Memory B cell (primary cell): ENCODE data around the gene CRYBG2.
"Not testable (repeated sequence)": the region's sequence is repeated elsewhere in the genome, so short reads cannot be mapped to it uniquely, and the experiment has no call there.

ENCODE experiments used
- ATAC-seq: fragments of 150-1000 bp; cut with Tn5 transposase; 2 replicates; pipeline ENCODE4 v1.10.0; 2021; ENCODE audit warnings: low read depth, mild to moderate bottlenecking, moderate library complexity
- DNase-seq, 2 donors: peaks; one replicate each; pipeline ENCODE4 v3.0.0; 2022; ENCODE audit warnings: low spot score in 2 of 2
- H3K27ac Mint-ChIP-seq: one replicate; pipeline ENCODE4 v1.8.0; 2022; ENCODE audit warnings: mild to moderate bottlenecking, moderate library complexity, mixed read lengths
- H3K27me3 Mint-ChIP-seq: one replicate; pipeline ENCODE4 v1.8.0; 2022; ENCODE audit warnings: mixed read lengths
- H3K36me3 Mint-ChIP-seq: one replicate; pipeline ENCODE4 v1.8.0; 2022; ENCODE audit warnings: mild to moderate bottlenecking, mixed read lengths
- H3K4me1 Mint-ChIP-seq: one replicate; pipeline ENCODE4 v1.8.0; 2022; ENCODE audit warnings: mixed read lengths
- H3K4me3 Mint-ChIP-seq: one replicate; pipeline ENCODE4 v1.8.0; 2022; ENCODE audit warnings: mild to moderate bottlenecking, moderate library complexity, mixed read lengths
- H3K9me3 Mint-ChIP-seq: one replicate; pipeline ENCODE4 v1.8.0; 2022; ENCODE audit warnings: mixed read lengths

CRYBG2 gene

DNA sequence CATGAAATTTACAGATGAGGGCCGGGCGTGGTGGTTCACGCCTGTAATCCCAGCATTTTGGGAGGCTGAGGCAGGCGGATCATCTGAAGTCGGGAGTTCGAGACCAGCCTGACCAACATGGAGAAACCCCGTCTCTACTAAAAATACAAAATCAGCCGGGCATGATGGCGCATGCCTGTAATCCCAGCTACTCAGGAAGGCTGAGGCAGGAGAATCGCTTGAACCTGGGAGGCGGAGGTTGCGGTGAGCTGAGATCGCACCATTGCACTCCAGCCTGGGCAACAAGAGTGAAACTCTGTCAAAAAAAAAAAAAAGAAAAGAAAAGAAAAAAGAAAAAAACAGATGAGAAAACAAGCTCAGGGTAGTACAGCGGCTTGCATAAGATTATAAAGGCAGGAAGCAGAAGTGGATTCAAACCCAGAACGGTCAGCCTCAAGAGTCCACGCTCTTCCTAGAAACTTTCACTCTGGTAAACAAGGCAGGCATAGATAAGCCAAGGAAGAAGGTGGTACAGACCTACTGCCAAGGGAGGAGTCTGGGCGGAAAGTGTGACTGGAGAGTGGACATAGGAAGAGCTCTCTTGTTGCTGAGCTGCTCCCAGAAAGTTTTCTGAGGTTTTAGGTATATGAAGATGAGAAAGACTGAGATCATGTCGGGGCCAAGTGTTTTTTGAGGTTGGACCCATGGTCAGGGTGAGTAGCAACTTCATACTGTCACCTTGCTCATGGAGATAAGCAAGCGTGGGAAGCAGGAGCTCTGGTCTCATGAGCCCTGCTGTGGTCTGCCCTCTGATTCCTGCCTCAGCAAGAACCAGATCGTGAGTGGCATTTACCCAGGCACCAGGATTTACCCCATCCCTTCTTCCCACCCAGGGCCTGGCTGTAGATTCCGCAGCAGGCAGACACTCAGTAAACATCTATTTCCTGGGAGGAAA lies 45.7 kb downstream of the CRYBG2 start:
- not testable (repeated sequence) for H3K36me3 Mint-ChIP-seq, H3K9me3 Mint-ChIP-seq, H3K4me3 Mint-ChIP-seq, ATAC-seq, H3K27me3 Mint-ChIP-seq, DNase-seq
- peaks cover 29% of the 10 kb centered on the region for H3K4me1 Mint-ChIP-seq
- H3K27ac Mint-ChIP-seq = peak overlapping the region; percentile 96

DNA sequence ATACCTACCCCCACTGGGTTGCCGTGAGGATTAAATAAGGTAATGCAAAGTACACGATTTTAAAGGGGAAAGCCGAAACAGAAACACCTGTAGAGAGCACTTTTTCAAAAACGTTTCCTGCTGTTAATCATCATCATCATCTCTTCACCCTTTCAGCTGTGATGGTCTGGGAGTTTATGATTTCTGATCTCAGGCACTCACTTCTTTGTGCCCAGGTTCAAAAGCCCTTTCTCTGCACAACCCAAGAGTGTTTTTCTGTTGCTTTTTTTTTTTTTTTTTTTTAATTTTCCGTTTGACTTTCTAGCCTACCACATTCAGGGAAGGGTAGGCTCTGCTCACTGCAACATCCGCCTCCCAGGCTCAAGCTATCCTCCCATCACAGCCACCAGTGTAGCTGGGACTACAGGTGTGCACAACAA lies 46.6 kb downstream of the CRYBG2 start:
- Mint-ChIP-seq H3K27me3 (no peaks in the 10 kb centered on the region), H3K36me3 (peaks cover 1% of the 10 kb centered on the region), H3K4me3 (peak overlapping the region; percentile 97), H3K9me3 (no peaks in the 10 kb centered on the region), H3K27ac (peak overlapping the region; percentile 96), H3K4me1 (peaks cover 25% of the 10 kb centered on the region)
- DNase-seq (no peak), ATAC-seq (no peak)

DNA sequence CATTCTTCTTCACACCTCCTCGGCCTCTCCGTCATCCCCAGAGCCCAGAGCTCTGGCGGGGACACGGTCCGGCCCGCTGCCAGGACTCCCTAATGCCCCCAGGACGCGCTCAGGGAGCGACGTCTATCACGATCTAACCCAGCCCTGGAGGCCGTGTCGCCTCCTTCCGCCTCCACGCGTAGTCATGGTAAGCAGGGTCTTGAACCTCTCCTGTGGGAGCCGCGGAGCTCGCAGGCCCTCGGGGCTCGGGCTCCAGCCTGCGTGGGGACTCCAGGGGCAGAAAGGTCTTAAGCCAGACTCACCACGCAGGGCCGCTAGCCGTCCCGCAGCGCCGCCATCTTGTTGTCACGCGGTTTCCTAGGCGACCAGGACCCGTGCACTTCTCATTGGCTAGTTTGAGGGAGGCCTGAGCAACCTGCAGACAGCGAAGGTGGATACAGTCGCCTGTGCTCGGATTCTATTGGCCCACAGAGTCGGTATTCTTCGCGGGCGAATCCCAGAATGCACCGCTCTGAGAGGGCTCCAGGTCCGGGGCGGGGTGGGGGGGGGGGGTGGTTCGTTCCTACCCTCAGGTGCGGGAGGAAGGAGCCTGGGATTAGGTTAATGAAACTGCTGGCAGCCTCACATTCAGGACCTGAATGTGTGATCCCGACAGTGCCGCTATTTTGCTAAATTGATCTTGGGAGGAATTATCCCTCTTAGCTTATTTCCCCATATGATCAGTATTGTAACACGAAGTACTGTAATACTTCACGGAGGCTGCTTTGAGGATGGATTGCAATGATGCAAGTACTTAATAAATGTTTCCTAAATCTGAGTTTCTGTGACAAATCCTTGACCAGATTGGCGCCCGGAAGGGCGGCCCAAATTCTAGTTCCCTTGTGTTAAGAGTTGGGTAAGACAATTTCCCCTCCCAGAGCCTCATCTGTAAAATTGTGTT lies 47.4 kb downstream of the CRYBG2 start, which contains the start of gene UBXN11:
Gene UBXN11 (minus strand): TSS at position 347 of the 940 bp plus-strand sequence. CDS start 3,753 bp downstream, outside the sequence.
- H3K27me3 Mint-ChIP-seq = no peaks in the 10 kb centered on the region
- peak within 1 kb of the TSS; percentile 96 for H3K27ac Mint-ChIP-seq
- peak within 1 kb of the TSS; percentile 97 for H3K4me3 Mint-ChIP-seq
- peaks cover 21% of the 10 kb centered on the region for H3K4me1 Mint-ChIP-seq
- no peaks in the 10 kb centered on the region for H3K9me3 Mint-ChIP-seq
- DNase-seq (peak; percentile 81 to 82), ATAC-seq (peak; percentile 99)
- no peaks in the 10 kb centered on the region for H3K36me3 Mint-ChIP-seq

DNA sequence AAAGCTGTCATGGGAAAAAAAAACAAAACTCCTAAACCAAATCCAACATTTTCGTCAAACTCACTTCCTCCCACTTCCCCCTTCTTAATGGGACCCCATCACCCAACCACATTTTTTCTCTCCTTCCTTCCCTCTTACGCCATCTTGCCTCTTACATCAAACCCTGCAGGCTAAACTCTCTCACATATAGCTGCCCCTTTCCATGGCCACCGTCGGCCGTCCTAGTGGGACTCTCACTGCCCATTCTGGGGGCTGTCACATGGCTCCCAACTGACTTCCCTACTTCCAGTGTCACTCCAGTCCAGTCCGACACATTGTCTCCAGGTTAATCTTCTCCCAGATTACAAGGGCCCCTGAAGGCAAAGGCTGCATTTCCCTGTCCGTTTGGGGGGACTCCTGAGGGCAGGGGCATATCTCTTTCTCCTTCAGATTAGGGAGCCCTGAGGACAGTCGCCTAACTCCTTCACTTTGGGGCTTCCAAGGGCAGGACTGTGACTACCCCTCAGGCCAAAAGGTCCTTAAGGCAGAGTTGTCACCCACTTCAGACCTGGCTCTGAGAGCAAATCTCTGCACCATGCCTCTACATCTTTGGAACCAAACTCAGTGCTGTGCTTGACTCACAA lies 48.2 kb downstream of the CRYBG2 start:
- DNase-seq = no peak
- H3K4me3 Mint-ChIP-seq = peak overlapping the region; percentile 97
- no peaks in the 10 kb centered on the region for H3K36me3 Mint-ChIP-seq
- no peak for ATAC-seq
- H3K9me3 Mint-ChIP-seq = no peaks in the 10 kb centered on the region
- H3K27me3 Mint-ChIP-seq = no peaks in the 10 kb centered on the region
- peak overlapping the region; percentile 96 for H3K27ac Mint-ChIP-seq
- H3K4me1 Mint-ChIP-seq = peaks cover 24% of the 10 kb centered on the region

DNA sequence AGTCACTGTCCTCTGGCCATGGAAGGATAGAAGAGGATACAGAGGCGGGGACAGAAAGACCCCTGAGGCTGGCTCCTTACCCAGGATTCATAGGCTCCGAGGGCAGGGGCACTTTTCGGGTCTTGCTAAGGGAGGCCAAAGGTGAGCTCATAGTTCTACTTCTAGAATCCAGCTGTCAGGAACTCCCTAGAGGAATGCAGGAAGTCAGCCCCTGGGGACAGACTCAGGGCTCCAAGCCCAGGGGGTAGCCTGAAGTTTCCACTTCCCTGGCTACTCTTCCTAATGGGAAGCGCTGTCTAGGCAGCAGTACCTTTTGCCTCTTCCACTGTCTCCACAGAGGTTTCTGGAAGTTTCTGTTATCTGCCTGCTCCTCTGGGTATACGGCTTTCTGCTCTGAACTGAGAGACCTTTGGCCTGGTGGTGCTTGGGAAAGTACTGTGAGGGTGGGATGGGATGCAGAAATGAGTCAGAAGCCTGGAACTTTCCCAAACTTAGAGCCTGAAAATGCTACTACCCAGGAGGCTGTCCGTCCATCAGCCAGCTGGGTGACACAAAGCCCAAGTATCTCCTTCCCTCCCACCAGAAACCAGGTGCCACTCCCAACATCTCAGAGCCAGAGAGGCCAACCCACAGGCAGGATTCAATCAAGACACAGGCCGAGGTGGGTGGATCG lies 51.1 kb downstream of the CRYBG2 start:
- ATAC-seq (no peak), DNase-seq (no peak)
- Mint-ChIP-seq H3K4me1 (peaks cover 29% of the 10 kb centered on the region), H3K27ac (no peak overlapping the region), H3K4me3 (no peak overlapping the region), H3K9me3 (no peaks in the 10 kb centered on the region), H3K36me3 (no peaks in the 10 kb centered on the region), H3K27me3 (no peaks in the 10 kb centered on the region)

DNA sequence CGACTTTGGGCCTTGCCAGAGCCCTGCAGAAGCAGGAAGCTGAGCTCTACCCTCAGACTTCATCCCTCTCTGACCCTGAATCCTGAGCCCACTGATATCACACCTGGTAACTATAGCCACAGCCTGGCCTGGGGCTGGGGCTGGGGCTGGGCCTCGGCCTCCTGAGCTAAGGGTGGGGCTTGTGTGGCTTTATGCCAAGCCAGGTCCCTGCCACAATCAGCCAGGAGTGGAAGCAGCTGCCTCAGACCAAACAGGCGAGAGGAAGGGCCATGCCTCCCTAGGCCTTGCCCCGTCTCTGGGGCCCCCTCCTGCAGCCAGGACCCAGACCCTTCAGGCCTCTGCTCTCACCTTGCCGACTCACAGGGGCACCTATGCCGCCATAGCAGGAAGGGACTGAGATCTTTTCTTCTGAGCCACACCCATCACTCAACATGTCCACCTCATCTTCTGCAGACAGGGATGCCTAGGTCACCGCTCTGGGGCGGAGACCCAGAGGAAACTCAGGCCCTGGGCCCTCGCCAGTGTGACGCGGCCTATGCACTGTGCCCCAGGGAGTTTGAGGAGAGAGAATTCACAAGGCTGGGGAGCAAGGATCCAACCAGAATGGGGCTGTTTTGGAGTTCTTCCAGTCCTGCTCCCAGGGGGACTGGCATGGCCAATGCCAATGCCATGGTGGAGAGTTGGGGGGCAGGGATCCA lies 53.2 kb downstream of the CRYBG2 start:
- DNase-seq (no peak), ATAC-seq (no peak)
- Mint-ChIP-seq H3K27me3 (no peaks in the 10 kb centered on the region), H3K36me3 (peaks cover 2% of the 10 kb centered on the region), H3K4me1 (peaks cover 21% of the 10 kb centered on the region), H3K4me3 (no peak overlapping the region), H3K27ac (no peak overlapping the region), H3K9me3 (no peaks in the 10 kb centered on the region)

DNA sequence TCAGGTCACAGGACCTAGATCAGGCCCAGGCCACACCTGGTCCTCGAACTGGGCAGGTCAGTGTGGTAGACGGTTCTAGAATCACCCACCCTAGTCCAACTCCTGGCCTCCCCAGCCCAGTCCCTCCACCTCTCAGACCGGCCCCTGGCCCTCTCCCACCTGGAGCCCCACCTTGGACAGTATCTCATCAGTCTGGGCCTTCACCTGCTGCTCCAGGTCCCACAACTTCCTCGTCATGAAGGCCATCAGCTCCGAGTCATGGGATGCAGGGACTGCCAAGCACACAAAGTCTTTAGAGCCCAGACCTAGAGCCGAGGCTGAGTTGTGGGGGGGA lies 56.2 kb downstream of the CRYBG2 start:
- no peak overlapping the region for H3K4me3 Mint-ChIP-seq
- ATAC-seq (no peak), DNase-seq (no peak)
- no peaks in the 10 kb centered on the region for H3K27me3 Mint-ChIP-seq
- no peaks in the 10 kb centered on the region for H3K9me3 Mint-ChIP-seq
- H3K36me3 Mint-ChIP-seq = peaks cover 5% of the 10 kb centered on the region
- peaks cover 28% of the 10 kb centered on the region for H3K4me1 Mint-ChIP-seq
- H3K27ac Mint-ChIP-seq = no peak overlapping the region

DNA sequence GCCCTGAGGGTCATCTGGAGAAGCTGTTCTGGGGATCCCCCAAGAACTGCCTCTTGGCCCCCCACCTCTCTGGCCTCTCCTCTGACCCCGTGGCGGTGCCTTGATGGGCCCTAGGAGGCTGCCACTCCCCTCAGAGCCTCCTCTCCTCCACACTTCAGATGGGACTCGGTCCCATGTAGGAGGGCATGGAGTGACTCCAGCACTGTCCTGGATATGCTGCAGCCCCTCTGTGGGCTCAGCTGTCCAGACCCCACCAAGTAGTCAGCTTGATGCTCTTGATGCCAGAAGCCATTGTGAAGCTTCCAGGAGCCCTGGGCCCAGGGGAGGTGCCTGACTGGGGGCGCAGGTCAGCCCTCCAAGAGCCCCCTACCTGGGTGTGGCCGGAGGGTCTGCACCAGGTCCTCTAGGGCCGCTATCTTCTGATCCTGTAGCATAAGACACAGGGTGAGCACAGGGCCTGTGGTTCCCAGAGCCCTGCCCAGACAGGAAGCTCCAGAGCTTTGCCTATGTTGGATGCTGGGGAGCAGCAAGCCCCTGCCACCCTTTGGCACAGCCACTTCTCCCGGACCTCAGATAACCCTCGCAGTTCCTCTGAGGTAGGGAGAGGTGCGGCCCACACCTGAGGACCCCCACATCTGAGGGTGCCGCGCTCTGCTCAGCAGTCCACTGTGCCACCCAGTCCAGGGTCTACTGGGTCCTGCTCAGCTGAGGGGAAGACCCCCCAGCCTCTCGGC lies 56.7 kb downstream of the CRYBG2 start:
- Mint-ChIP-seq H3K4me1 (peaks cover 31% of the 10 kb centered on the region), H3K4me3 (no peak overlapping the region), H3K27ac (no peak overlapping the region), H3K9me3 (no peaks in the 10 kb centered on the region), H3K27me3 (no peaks in the 10 kb centered on the region), H3K36me3 (peaks cover 5% of the 10 kb centered on the region)
- ATAC-seq (no peak), DNase-seq (no peak)

DNA sequence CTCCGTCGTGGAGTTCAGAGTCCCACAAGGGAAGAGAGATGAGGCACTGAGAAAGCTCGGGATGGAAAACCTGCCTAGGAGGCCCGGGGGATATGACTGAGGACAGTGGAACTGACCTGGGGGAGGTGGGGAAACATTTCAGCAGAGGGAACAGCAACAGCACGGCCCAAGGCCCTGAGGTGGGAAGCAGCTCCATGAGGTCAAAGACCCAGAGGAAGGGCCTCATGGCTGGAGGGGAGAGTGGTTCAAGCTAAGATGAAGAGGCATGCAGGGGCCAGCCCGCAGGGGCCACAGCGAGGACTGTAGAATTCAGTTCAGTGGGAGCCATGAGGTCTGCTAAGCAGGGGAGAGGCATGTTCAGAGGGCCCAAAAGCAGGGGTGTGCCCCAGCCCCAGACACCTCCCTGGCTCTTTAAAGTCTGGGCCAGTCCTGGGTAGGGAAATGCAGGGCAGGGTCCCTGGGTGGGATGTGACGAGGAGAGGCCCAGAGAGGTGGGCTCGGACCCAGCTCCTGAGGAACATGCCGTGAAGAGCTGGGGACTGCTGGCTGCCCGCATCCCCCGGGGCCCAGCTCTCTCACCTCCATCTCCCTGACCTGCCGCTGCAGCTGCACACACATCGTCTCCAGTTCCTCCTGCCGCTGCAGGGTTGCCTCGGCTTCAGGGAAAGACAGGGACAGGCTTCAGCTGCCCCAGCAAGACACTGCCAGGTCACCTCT lies 57.4 kb downstream of the CRYBG2 start:
- DNase-seq = no peak
- no peak overlapping the region for H3K4me3 Mint-ChIP-seq
- H3K9me3 Mint-ChIP-seq = no peaks in the 10 kb centered on the region
- H3K27me3 Mint-ChIP-seq = no peaks in the 10 kb centered on the region
- H3K27ac Mint-ChIP-seq = no peak overlapping the region
- peaks cover 5% of the 10 kb centered on the region for H3K36me3 Mint-ChIP-seq
- H3K4me1 Mint-ChIP-seq = peaks cover 38% of the 10 kb centered on the region
- ATAC-seq = no peak

DNA sequence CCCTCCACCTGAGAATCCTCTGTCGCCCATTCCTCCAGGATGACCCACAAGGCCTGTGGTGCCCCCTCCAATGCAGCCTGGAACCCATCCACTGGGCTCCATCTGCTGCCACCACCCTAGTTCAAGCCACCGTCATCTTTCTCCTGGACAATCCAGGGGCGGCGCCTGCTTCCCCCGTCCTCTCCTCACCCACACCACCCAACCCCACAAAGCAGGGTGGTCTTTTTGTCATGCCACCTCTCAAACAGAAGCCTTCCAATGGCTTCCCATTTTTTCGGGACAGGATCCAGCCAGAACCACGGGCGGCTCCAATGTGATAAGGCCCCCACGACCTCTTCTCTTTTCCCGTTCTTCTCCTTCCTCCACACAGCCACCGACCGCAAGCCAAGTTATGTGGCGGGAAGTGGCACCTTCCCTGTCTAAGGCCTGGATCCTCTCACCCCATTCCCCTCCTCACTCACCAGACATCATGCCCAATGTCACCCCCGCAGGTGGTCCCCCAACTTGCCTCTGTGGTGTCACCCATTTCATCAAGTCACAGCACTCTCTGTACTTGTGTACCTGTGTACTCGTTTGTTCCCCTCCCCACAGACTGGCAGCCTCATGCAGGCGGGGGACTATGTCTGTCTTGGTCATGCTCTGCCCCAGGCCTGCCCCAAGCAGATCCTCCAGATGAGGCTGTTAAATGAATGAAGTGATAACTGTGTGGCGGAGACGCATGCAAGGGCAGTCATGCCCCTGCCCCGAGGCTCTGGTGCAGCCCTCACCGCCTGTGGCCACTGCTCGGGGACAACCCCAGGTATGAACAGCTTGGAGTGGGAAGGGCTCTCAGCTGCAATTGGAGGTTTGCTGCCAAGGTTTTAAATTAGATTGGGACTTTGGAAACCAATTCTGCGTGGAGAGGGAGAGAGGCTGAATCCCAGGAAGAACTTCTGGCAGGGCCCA lies 58.5 kb downstream of the CRYBG2 start:
- peaks cover 5% of the 10 kb centered on the region for H3K36me3 Mint-ChIP-seq
- H3K4me1 Mint-ChIP-seq = peaks cover 41% of the 10 kb centered on the region
- H3K27ac Mint-ChIP-seq = peak overlapping the region; percentile 86
- DNase-seq = no peak
- H3K9me3 Mint-ChIP-seq = no peaks in the 10 kb centered on the region
- no peak for ATAC-seq
- H3K4me3 Mint-ChIP-seq = no peak overlapping the region
- H3K27me3 Mint-ChIP-seq = no peaks in the 10 kb centered on the region

DNA sequence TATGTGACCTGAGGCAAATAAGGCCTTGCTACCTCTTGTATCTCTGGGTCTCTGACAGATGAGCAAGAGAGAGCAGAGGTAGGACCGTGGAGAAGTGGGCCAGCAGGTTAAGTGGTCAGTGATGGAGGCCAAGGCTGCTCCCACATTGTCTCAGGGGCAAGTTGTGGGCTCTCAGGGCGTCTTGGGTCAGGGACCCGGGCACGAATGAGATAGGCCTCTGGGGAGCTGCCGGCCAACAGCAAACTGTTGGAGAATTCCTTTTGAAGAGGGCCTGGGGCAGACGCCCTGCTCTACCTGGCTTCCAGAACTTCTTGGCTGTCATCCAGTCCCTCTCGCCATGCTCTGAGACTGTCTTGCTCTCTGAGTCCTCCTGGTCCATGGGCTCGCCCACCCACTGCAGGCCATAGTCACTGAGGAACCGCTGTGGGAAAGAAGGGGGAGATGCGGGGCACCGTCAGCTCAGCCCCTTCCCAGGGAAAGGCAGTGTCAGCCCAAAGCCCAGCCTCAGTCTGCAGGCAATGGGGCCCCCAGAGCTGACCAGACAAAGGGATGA lies 59.9 kb downstream of the CRYBG2 start:
- Mint-ChIP-seq H3K36me3 (peaks cover 5% of the 10 kb centered on the region), H3K27ac (no peak overlapping the region), H3K27me3 (no peaks in the 10 kb centered on the region), H3K9me3 (no peaks in the 10 kb centered on the region), H3K4me3 (no peak overlapping the region), H3K4me1 (peaks cover 51% of the 10 kb centered on the region)
- ATAC-seq = no peak
- DNase-seq = no peak
